Stomach (tissue), 9 donors: Measurements from ENCODE around the gene PDHX. TPM values are rescaled to one million over a fixed set of nuclear protein-coding genes. Genes with fewer than 3 reads are reported as not detected.

Experiments used
- DNase-seq, 2 donors: peaks; one replicate each; pipeline versions ENCODE4 v3.0.0 to v3.0.0-alpha.2; 2013 to 2019
- H3K27ac ChIP-seq, 5 donors: fragments of 200-600 bp in 4 of 5; sonication (generic) in 4 of 5; one replicate each; pipeline ENCODE4 v1.5.1; 2013 to 2019; ENCODE audit warnings: mild to moderate bottlenecking in 1 of 5, moderate library complexity in 1 of 5
- H3K27me3 ChIP-seq, 3 donors: fragments of 200-600 bp; sonication (generic); one replicate each; pipeline ENCODE4 v1.5.1; 2017 to 2019; ENCODE audit warnings: mixed run types in 1 of 3
- H3K36me3 ChIP-seq, 4 donors: fragments of 200-600 bp; sonication (generic); 1 replicate in 3 of 4; 2 replicates in 1 of 4; pipeline ENCODE4 v1.5.1; 2016 to 2019
- H3K4me1 ChIP-seq, 4 donors: fragments of 200-600 bp; sonication (generic); one replicate each; pipeline ENCODE4 v1.5.1; 2016 to 2019
- H3K4me3 ChIP-seq, 4 donors: fragments of 200-600 bp; sonication (generic) in 3 of 4; one replicate each; pipeline ENCODE4 v1.5.1; 2016 to 2019; ENCODE audit warnings: mild to moderate bottlenecking in 1 of 4
- H3K9me3 ChIP-seq, 4 donors: fragments of 200-600 bp; sonication (generic); one replicate each; pipeline ENCODE4 v1.5.1; 2016 to 2019
- EP300 ChIP-seq: sonication (generic); formaldehyde crosslinking; IDR thresholded peaks from one replicate; pipeline ENCODE4 v1.6.1; 2017; ENCODE audit warnings: antibody characterized with exemption
- POLR2A ChIP-seq, 4 donors: fragments of 450-650 bp; IDR thresholded peaks; one replicate each; pipeline ENCODE4 v1.6.1; 2016; ENCODE audit warnings: antibody characterized with exemption in 4 of 4, control low read depth in 2 of 4, mild to moderate bottlenecking in 1 of 4, moderate library complexity in 1 of 4
- POLR2AphosphoS5 ChIP-seq, 3 donors: sonication (generic); formaldehyde crosslinking; IDR thresholded peaks; one replicate each; pipeline ENCODE4 v1.6.1; 2016; ENCODE audit warnings: antibody characterized with exemption in 3 of 3
- WGBS, 5 donors: extraction: QIAGEN DNeasy Blood & Tissue Kit in 3 of 5; methylation state at CpG; one replicate each; pipeline versions ENCODE4 v1.1.5 to v1.1.7; 2013 to 2018; 5-methylcytosine and 5-hydroxymethylcytosine counted together
- intact Hi-C: fragments of 100-400 bp; cut with DNase I; formaldehyde crosslinking; loops from one replicate; pipeline ENCODE4 v1.15.1; 2023; ENCODE audit warnings: low total_unique reads
- polyA plus RNA-seq, 3 donors: library from polyadenylated mRNA; stranded (reverse); fragments of 200-250 nt; gene quantifications; one replicate each; pipeline ENCODE4 v1.2.3, GENCODE V29; 2013
- total RNA-seq, 5 donors: library from RNA; depleted of rRNA; stranded (reverse); fragments of >200 nt; gene quantifications; one replicate each; pipeline versions ENCODE4 v1.1.0 to v1.2.3, GENCODE V29; 2014 to 2016
- TF ChIP-seq, protein P1 (sequence below), 7 experiments: fragments of 450-650 bp in 4 of 7; fragments of 200-600 bp in 3 of 7; sonication (generic) in 3 of 7; IDR thresholded peaks; one replicate each; pipeline ENCODE4 v1.5.1; 2016 to 2019; ENCODE audit warnings: antibody characterized with exemption in 7 of 7, control low read depth in 2 of 7, mild to moderate bottlenecking in 1 of 7
- donor health status: healthy with polysubstance abuse.
- donor health status: Bipolar disorder and iron deficiency.
- donor health status: healthy.

PDHX gene
- total and polyA plus RNA-seq, 8 donors: 4.1 to 45.9 (median 23.3) TPM

DNA sequence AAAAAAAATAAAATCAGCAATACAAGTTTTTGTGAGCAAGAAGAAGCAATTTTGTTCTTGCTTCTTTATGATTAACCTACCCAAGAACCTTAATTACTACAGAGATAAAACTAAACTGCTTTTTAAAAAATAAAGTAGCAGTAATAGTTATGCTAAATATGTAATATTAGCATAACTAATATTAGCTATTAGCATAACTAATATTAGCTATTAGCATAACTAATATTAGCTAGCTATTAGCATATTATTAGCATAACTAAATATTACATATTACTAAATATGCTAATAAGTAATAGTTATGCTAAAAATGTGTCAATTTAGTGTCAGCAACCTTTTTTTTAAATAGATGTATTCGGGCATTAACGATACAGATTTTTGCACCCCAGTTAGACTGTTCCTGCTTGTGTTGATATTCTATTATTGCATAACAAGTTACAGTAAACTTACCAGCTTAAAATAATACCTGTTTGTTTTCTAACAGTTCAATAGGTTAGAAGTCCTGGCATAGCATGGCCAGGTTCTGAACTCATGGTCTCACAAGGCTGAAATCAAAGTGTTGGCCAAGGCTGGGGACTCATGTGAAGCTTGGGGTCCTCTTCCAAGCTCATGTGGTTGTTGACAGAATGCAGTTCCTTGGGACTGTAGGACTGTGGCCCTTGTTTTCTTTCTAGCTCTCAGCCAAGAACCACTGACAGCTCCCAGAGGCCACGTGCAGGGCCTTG is 48.4 kb downstream of the PDHX start:
- 61 to 84% (median 75%) methylated on average over 3 of the region's 3 CpGs for WGBS, 5 donors
- no peak for TF ChIP-seq EP300
- TF ChIP-seq POLR2A (IDR thresholded peaks at IDR 0.05): no peak
- TF ChIP-seq, protein P1, sequence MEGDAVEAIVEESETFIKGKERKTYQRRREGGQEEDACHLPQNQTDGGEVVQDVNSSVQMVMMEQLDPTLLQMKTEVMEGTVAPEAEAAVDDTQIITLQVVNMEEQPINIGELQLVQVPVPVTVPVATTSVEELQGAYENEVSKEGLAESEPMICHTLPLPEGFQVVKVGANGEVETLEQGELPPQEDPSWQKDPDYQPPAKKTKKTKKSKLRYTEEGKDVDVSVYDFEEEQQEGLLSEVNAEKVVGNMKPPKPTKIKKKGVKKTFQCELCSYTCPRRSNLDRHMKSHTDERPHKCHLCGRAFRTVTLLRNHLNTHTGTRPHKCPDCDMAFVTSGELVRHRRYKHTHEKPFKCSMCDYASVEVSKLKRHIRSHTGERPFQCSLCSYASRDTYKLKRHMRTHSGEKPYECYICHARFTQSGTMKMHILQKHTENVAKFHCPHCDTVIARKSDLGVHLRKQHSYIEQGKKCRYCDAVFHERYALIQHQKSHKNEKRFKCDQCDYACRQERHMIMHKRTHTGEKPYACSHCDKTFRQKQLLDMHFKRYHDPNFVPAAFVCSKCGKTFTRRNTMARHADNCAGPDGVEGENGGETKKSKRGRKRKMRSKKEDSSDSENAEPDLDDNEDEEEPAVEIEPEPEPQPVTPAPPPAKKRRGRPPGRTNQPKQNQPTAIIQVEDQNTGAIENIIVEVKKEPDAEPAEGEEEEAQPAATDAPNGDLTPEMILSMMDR (IDR thresholded peaks at IDR 0.05): no peak
- TF ChIP-seq POLR2AphosphoS5 (IDR thresholded peaks at IDR 0.05): no peak
- H3K4me1 ChIP-seq: peaks cover 0 to 23% (median 0%) of the 10 kb centered on the region in 4 donors
- peaks cover 4 to 39% (median 34%) of the 10 kb centered on the region in 4 donors for H3K36me3 ChIP-seq
- DNase-seq: no peak
- H3K27me3 ChIP-seq: no peaks in the 10 kb centered on the region
- H3K4me3 ChIP-seq: no peak overlapping the region
- intact Hi-C loops: no loop called here
- H3K9me3 ChIP-seq: no peaks in the 10 kb centered on the region
- no peak overlapping the region for H3K27ac ChIP-seq

- TF ChIP-seq EP300 (no peak), POLR2A (IDR thresholded peaks at IDR 0.05) (no peak), POLR2AphosphoS5 (IDR thresholded peaks at IDR 0.05) (no peak)
- peaks cover 4 to 72% (median 63%) of the 10 kb centered on the region in 4 donors for H3K36me3 ChIP-seq
- no peak overlapping the region for H3K4me3 ChIP-seq
- H3K27ac ChIP-seq: no peak overlapping the region
- H3K27me3 ChIP-seq: no peaks in the 10 kb centered on the region
- intact Hi-C loops: no loop called here
- H3K4me1 ChIP-seq: no peaks in the 10 kb centered on the region
- WGBS, 5 donors: 95 to 98% (median 97%) methylated on average over 4 of the region's 4 CpGs
- DNase-seq: no peak
- no peaks in the 10 kb centered on the region for H3K9me3 ChIP-seq
These were observed 52.4 kb downstream of the PDHX start for GRCh38 chr11:34968862-34969261.

DNA sequence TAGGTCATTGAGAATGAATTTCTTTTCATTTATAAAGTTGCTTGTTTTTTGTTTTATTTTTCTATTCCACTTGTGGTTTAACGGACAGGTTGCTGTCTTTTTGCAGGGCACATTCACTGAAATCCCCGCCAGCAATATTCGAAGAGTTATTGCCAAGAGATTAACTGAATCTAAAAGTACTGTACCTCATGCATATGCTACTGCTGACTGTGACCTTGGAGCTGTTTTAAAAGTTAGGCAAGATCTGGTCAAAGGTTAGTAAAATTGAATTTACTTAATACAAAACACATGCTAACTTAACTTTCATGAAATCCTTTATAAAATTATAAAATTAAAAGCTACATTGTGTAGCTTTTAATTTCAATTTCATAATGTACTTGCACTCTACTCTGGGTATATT is 53.6 kb downstream of the PDHX start:
- no peaks in the 10 kb centered on the region for H3K27me3 ChIP-seq
- 84 to 92% (median 86%) methylated on average over 3 of the region's 3 CpGs for WGBS, 5 donors
- intact Hi-C loops: no loop called here
- H3K4me1 ChIP-seq: peaks cover 0 to under 1% (median 0%) of the 10 kb centered on the region in 4 donors
- H3K27ac ChIP-seq: no peak overlapping the region
- no peak overlapping the region for H3K4me3 ChIP-seq
- TF ChIP-seq POLR2A (IDR thresholded peaks at IDR 0.05): no peak
- TF ChIP-seq EP300: no peak
- TF ChIP-seq POLR2AphosphoS5 (IDR thresholded peaks at IDR 0.05): no peak
- TF ChIP-seq, protein P1 (IDR thresholded peaks at IDR 0.05): no peak
- no peak for DNase-seq
- H3K36me3 ChIP-seq: peaks cover 4 to 80% (median 67%) of the 10 kb centered on the region in 4 donors
- H3K9me3 ChIP-seq: no peaks in the 10 kb centered on the region

- peaks cover 0 to 4% (median 0%) of the 10 kb centered on the region in 4 donors for H3K4me1 ChIP-seq
- TF ChIP-seq POLR2A (IDR thresholded peaks at IDR 0.05) (no peak), POLR2AphosphoS5 (IDR thresholded peaks at IDR 0.05) (no peak), EP300 (no peak)
- TF ChIP-seq, protein P1 (IDR thresholded peaks at IDR 0.05): no peak
- intact Hi-C loops: no loop called here
- no peak for DNase-seq
- H3K27me3 ChIP-seq: no peaks in the 10 kb centered on the region
- H3K9me3 ChIP-seq: no peaks in the 10 kb centered on the region
- H3K36me3 ChIP-seq: peaks cover 4 to 80% (median 62%) of the 10 kb centered on the region in 4 donors
- H3K4me3 ChIP-seq: no peak overlapping the region
- no peak overlapping the region for H3K27ac ChIP-seq
These were observed 54.1 kb downstream of the PDHX start for GRCh38 chr11:34970480-34970879.

GRCh38 chr11:34971928-34972327 is 55.5 kb downstream of the PDHX start:
- 84 to 94% (median 85%) methylated on average over 1 of the region's 1 CpG for WGBS, 5 donors
- DNase-seq: no peak
- intact Hi-C loops: no loop called here
- H3K36me3 ChIP-seq: peaks cover 0 to 70% (median 58%) of the 10 kb centered on the region in 4 donors
- no peak overlapping the region for H3K4me3 ChIP-seq
- no peaks in the 10 kb centered on the region for H3K27me3 ChIP-seq
- no peak overlapping the region for H3K27ac ChIP-seq
- TF ChIP-seq POLR2AphosphoS5 (IDR thresholded peaks at IDR 0.05) (no peak), POLR2A (IDR thresholded peaks at IDR 0.05) (no peak), EP300 (no peak)
- TF ChIP-seq, protein P1 (IDR thresholded peaks at IDR 0.05): no peak
- no peaks in the 10 kb centered on the region for H3K9me3 ChIP-seq
- H3K4me1 ChIP-seq: peaks cover 0 to 19% (median 4%) of the 10 kb centered on the region in 4 donors
